H1 (cell line): ENCODE measurements around the gene GPC6. TPM values are rescaled to one million over a fixed set of nuclear protein-coding genes. Genes with fewer than 3 reads are reported as not detected.

Experiments
- CTCF ChIA-PET: fragments of 300-600 bp; sonication (Branson Sonifier 250); formaldehyde crosslinking; loops from one replicate; lab custom pipeline; 2021; ENCODE audit not compliant: partially characterized antibody; lab: Charles Lee
- POLR2A ChIA-PET: fragments of 300-600 bp; sonication (Branson Sonifier 250); formaldehyde crosslinking; loops from one replicate; lab custom pipeline; 2021; ENCODE audit warnings: inconsistent platforms; ENCODE audit not compliant: partially characterized antibody; lab: Charles Lee
- DNase-seq, 2 experiments: peaks; one replicate each; pipeline versions ENCODE4 v3.0.0 to v3.0.0-alpha.2; 2010 to 2022; ENCODE audit warnings: low spot score in 2 of 2, low read depth in 1 of 2, mixed read lengths in 1 of 2
- FAIRE-seq: peaks from 2 replicates; lab custom pipeline; 2011; peaks lifted over from hg19 to GRCh38; lab: Jason Lieb, UNC
- H2AFZ ChIP-seq: 2 replicates; pipeline ENCODE4 v1.8.1; 2012; ENCODE audit warnings: low read length, inconsistent platforms
- H2AK5ac ChIP-seq: 2 replicates; pipeline ENCODE4 v1.6.1; 2013; ENCODE audit warnings: low read depth, low read length
- H2BK120ac ChIP-seq: replicated peaks from 2 replicates; pipeline ENCODE3; 2013; ENCODE audit warnings: low read depth, low read length, inconsistent platforms
- H2BK12ac ChIP-seq: 2 replicates; pipeline ENCODE4 v1.6.1; 2013; ENCODE audit warnings: low read depth, low read length
- H2BK15ac ChIP-seq: 2 replicates; pipeline ENCODE4 v1.6.1; 2013; ENCODE audit warnings: low read length
- H2BK20ac ChIP-seq: 2 replicates; pipeline ENCODE4 v1.6.1; 2013; ENCODE audit warnings: low read length
- H2BK5ac ChIP-seq: 2 replicates; pipeline ENCODE4 v1.6.1; 2013; ENCODE audit warnings: low read depth, low read length
- H3K14ac ChIP-seq: 2 replicates; pipeline ENCODE4 v1.6.1; 2013; ENCODE audit warnings: inconsistent platforms; ENCODE audit not compliant: insufficient read length
- H3K18ac ChIP-seq: 2 replicates; pipeline ENCODE4 v1.6.1; 2013; ENCODE audit warnings: low read length; ENCODE audit errors: extremely low read depth
- H3K23ac ChIP-seq: 2 replicates; pipeline ENCODE4 v1.6.1; 2013; ENCODE audit warnings: inconsistent platforms; ENCODE audit not compliant: insufficient read length
- H3K23me2 ChIP-seq: 2 replicates; pipeline ENCODE4 v1.6.1; 2013; ENCODE audit warnings: low read depth, low read length
- H3K27ac ChIP-seq: 2 replicates; pipeline ENCODE4 v1.6.1; 2011; ENCODE audit warnings: low read depth, low read length, inconsistent platforms
- H3K27me3 ChIP-seq, 4 experiments: replicated peaks in 1 of 4; 1 replicate in 1 of 4; 2 replicates in 3 of 4; pipeline versions ENCODE4 v1.6.1 to v1.8.1; 2011 to 2013; ENCODE audit warnings: low read length in 3 of 4, mild to moderate bottlenecking in 3 of 4, inconsistent platforms in 2 of 4, mixed read lengths in 2 of 4, moderate library complexity in 1 of 4; ENCODE audit not compliant: control insufficient read depth in 3 of 4, insufficient read depth in 3 of 4; ENCODE audit errors: extremely low read depth in 1 of 4
- H3K36me3 ChIP-seq, 4 experiments: 2 replicates each; pipeline versions ENCODE4 v1.6.1 to v1.8.1; 2011 to 2013; ENCODE audit warnings: mild to moderate bottlenecking in 4 of 4, low read length in 3 of 4, moderate library complexity in 2 of 4, control low read depth in 1 of 4, inconsistent platforms in 1 of 4; ENCODE audit not compliant: insufficient read depth in 4 of 4, control insufficient read depth in 2 of 4
- H3K4ac ChIP-seq: replicated peaks from 2 replicates; pipeline ENCODE3; 2013; ENCODE audit warnings: low read length, low read depth, mixed read lengths, inconsistent platforms; ENCODE audit not compliant: insufficient read length
- H3K4me1 ChIP-seq, 4 experiments: replicated peaks in 1 of 4; 1 replicate in 1 of 4; 2 replicates in 3 of 4; pipeline versions ENCODE4 v1.6.1 to v1.8.1; 2011 to 2013; ENCODE audit warnings: low read length in 3 of 4, inconsistent platforms in 2 of 4, mixed read lengths in 1 of 4; ENCODE audit not compliant: insufficient read depth in 4 of 4, control insufficient read depth in 3 of 4
- H3K4me2 ChIP-seq, 2 experiments: 2 replicates each; pipeline versions ENCODE4 v1.6.1 to v1.8.1; 2011 to 2013; ENCODE audit warnings: low read depth in 2 of 2, low read length in 2 of 2, control low read depth in 1 of 2, inconsistent platforms in 1 of 2, mild to moderate bottlenecking in 1 of 2; ENCODE audit not compliant: insufficient read depth in 1 of 2
- H3K4me3 ChIP-seq, 4 experiments: fragments of 200-600, 300-600 bp in 1 of 4; sonication (generic), shearing (Covaris generic), sonication (Bioruptor Twin) in 1 of 4; 2 replicates each; pipeline versions ENCODE4 v1.5.1 to v1.8.1; 2011 to 2016; ENCODE audit warnings: low read length in 4 of 4, low read depth in 3 of 4, control low read depth in 2 of 4, inconsistent platforms in 2 of 4, mild to moderate bottlenecking in 2 of 4, mixed read lengths in 1 of 4, moderate library complexity in 1 of 4; ENCODE audit not compliant: insufficient read depth in 2 of 4; ENCODE audit errors: extremely low read depth in 1 of 4
- H3K56ac ChIP-seq: replicated peaks from 2 replicates; pipeline ENCODE3; 2013; ENCODE audit warnings: low read depth, mild to moderate bottlenecking, mixed read lengths, low read length, inconsistent platforms; ENCODE audit not compliant: insufficient read length
- H3K79me1 ChIP-seq: 2 replicates; pipeline ENCODE4 v1.6.1; 2013; ENCODE audit warnings: low read depth, low read length, control low read depth
- H3K79me2 ChIP-seq, 2 experiments: 2 replicates each; pipeline versions ENCODE4 v1.6.1 to v1.8.1; 2012 to 2013; ENCODE audit warnings: low read length in 2 of 2, mild to moderate bottlenecking in 2 of 2, inconsistent platforms in 1 of 2; ENCODE audit not compliant: insufficient read depth in 2 of 2, control insufficient read depth in 1 of 2
- H3K9ac ChIP-seq, 4 experiments: replicated peaks in 1 of 4; 1 replicate in 1 of 4; 2 replicates in 3 of 4; pipeline versions ENCODE4 v1.6.1 to v1.8.1; 2011 to 2013; ENCODE audit warnings: low read depth in 3 of 4, low read length in 3 of 4, control low read depth in 2 of 4, mild to moderate bottlenecking in 2 of 4, moderate library complexity in 2 of 4, inconsistent platforms in 1 of 4; ENCODE audit errors: extremely low read depth in 1 of 4
- H3K9me3 ChIP-seq, 2 experiments: 2 replicates each; pipeline versions ENCODE4 v1.6.1 to v1.8.1; 2012 to 2013; ENCODE audit warnings: mild to moderate bottlenecking in 2 of 2, moderate library complexity in 2 of 2, control low read depth in 1 of 2, inconsistent platforms in 1 of 2, low read depth in 1 of 2, low read length in 1 of 2, mixed read lengths in 1 of 2; ENCODE audit not compliant: insufficient read depth in 2 of 2
- H4K20me1 ChIP-seq, 2 experiments: replicated peaks in 1 of 2; 2 replicates each; pipeline versions ENCODE3 to v1.8.1; 2011 to 2013; ENCODE audit warnings: inconsistent platforms in 2 of 2, low read length in 2 of 2, mild to moderate bottlenecking in 1 of 2; ENCODE audit not compliant: insufficient read depth in 2 of 2, control insufficient read depth in 1 of 2
- H4K5ac ChIP-seq: 2 replicates; pipeline ENCODE4 v1.6.1; 2013; ENCODE audit warnings: low read length, low read depth, mixed read lengths, inconsistent platforms; ENCODE audit not compliant: insufficient read length
- H4K8ac ChIP-seq: 2 replicates; pipeline ENCODE4 v1.8.0; 2013; ENCODE audit warnings: mild to moderate bottlenecking, moderate library complexity, low read length, inconsistent platforms; ENCODE audit not compliant: insufficient read depth; ENCODE audit errors: extremely low read depth
- H4K91ac ChIP-seq: replicated peaks from 2 replicates; pipeline ENCODE3; 2013; ENCODE audit warnings: low read length, mixed read lengths, inconsistent platforms; ENCODE audit not compliant: insufficient read length
- BCL11A ChIP-seq, 2 experiments: IDR thresholded peaks; one replicate each; pipeline ENCODE4 v1.6.1; 2011; ENCODE audit warnings: low read depth in 2 of 2, low read length in 2 of 2, mild to moderate bottlenecking in 2 of 2
- BRCA1 ChIP-seq: IDR thresholded peaks from 2 replicates; pipeline ENCODE4 v1.6.1; 2012; ENCODE audit warnings: low read depth, low read length, improper control_type of control experiment
- MAFK ChIP-seq: IDR thresholded peaks from 2 replicates; pipeline ENCODE4 v1.6.1; 2012; ENCODE audit warnings: low read depth, mild to moderate bottlenecking, improper control_type of control experiment, low read length
- POLR2AphosphoS5 ChIP-seq: IDR thresholded peaks from 2 replicates; pipeline ENCODE4 v1.6.1; 2011; ENCODE audit warnings: low read depth, low read length
- RXRA ChIP-seq: IDR thresholded peaks from 2 replicates; pipeline ENCODE4 v1.6.1; 2011; ENCODE audit warnings: low read depth, mild to moderate bottlenecking, low read length, moderate library complexity; ENCODE audit not compliant: insufficient read depth
- USF2 ChIP-seq: IDR thresholded peaks from 2 replicates; pipeline ENCODE4 v1.6.1; 2011; ENCODE audit warnings: low read length, improper control_type of control experiment
- WGBS, 2 experiments: shearing (Covaris generic) in 1 of 2; methylation state at CpG; one replicate each; pipeline versions ENCODE4 v1.1.6 to v1.1.7; 2013 to 2015; ENCODE audit warnings: low lambda C conversion rate in 2 of 2, mixed read lengths in 2 of 2, inconsistent platforms in 1 of 2, low coverage in 1 of 2, missing lambda C conversion rate in 1 of 2; ENCODE audit not compliant: insufficient replicate concordance in 2 of 2, insufficient coverage in 1 of 2, insufficient read length in 1 of 2; ENCODE audit errors: extremely low coverage in 1 of 2, missing lambda C conversion rate in 1 of 2; 5-methylcytosine and 5-hydroxymethylcytosine counted together
- polyA plus RNA-seq, 7 experiments: library from polyadenylated mRNA; depleted of rRNA in 3 of 7; stranded (reverse) in 5 of 7; unstranded in 2 of 7; fragments of >200 nt in 5 of 7; fragments of 200-250 nt in 2 of 7; gene quantifications; 1 replicate in 5 of 7; 2 replicates in 1 of 7; 4 replicates in 1 of 7; pipeline versions ENCODE4 v1.2.1 to v1.2.3, GENCODE V29; 2011 to 2013; ENCODE audit warnings: missing spikeins in 2 of 7, mixed read lengths in 2 of 7
- total RNA-seq: library from RNA; stranded (reverse); fragmentation: NEBNext Ultra II Directional; extraction: Animal tissue kit (Norgen Biotek cat#: 25700); gene quantifications from 2 replicates; pipeline ENCODE4 v1.2.1, GENCODE V29; 2021

Gene GPC6
- total and polyA plus RNA-seq, 2 of the 8 experiments (the other 6 are each of a cell fraction or from before 2014, with no cell fraction given), result 5.4 to 12.0 TPM

GRCh38 chr13:93865235-93865634, 638.6 kb downstream of the GPC6 start:
- Histone ChIP-seq H3K79me1 (no peaks in the 10 kb centered on the region), H4K20me1 (no peaks in the 10 kb centered on the region), H3K27me3 (no peaks in the 10 kb centered on the region), H3K23me2 (no peaks in the 10 kb centered on the region), H3K4me1 (peaks cover 0 to 3% (median 0%) of the 10 kb centered on the region in 4 experiments; a peak in 1 of 7 replicates), H2AFZ (no peak overlapping the region), H3K18ac (no peak overlapping the region), H3K4me3 (no peak overlapping the region), H3K4me2 (no peak overlapping the region), H4K91ac (no peak overlapping the region), H3K23ac (no peak overlapping the region), H3K9me3 (no peaks in the 10 kb centered on the region), H4K8ac (no peak overlapping the region), H2BK15ac (no peak overlapping the region), H3K27ac (no peak overlapping the region), H3K9ac (no peak overlapping the region), H3K14ac (no peak overlapping the region), H2BK20ac (no peak overlapping the region), H3K79me2 (no peaks in the 10 kb centered on the region), H2BK120ac (no peak overlapping the region), H2BK12ac (no peak overlapping the region), H3K56ac (no peak overlapping the region), H2BK5ac (no peak overlapping the region), H3K4ac (no peak overlapping the region), H2AK5ac (no peak overlapping the region), H4K5ac (no peak overlapping the region), H3K36me3 (no peaks in the 10 kb centered on the region)
- WGBS, 2 experiments, result 94% methylated on average over 3 of the region's 3 CpGs; no CpG with 5 or more reads in 1 of the 2 experiments
- ChIA-PET POLR2A (no interaction called here), CTCF (interaction anchor here (1.8 kb wide), 1 partner anchor 9 kb away, joined by 5 read pairs; no protein-coding TSS in a partner anchor)
- FAIRE-seq (no peak), DNase-seq (no peak)
- TF ChIP-seq MAFK, result no peak
- TF ChIP-seq BRCA1, result no peak
- TF ChIP-seq RXRA, result no peak
- TF ChIP-seq USF2, result no peak
- TF ChIP-seq POLR2AphosphoS5, result no peak
- no peak for TF ChIP-seq BCL11A (IDR thresholded peaks at IDR 0.05; ENCODE audit: low read depth in 2 of 2, low read length in 2 of 2)
